ENCODE results near the gene PRMT5.

PRMT5 gene

DNA sequence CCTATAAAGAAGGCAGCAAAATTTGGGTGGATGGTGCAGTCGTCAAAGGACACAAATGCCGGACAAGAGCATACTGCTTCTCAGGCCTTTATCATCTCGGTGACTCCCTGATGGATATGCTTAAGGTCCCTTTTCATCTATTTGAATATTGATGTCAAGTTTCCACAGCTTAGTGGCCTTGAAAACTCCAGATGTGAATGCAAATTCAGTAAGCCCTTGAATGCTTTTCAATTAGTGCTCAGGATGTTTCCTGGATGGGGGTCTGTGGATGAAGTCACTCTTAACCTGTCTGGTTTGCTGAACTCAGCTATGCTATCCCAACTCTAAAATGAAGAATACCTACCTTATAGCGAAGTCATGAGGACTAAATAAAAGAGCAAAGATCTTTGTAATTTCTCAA lies 35.5 kb downstream of the PRMT5 start:
- Histone ChIP-seq H3K4me3 (ENCODE audit: low read length) (peak overlapping the region; percentile 27), H3K27me3 (ENCODE audit: control insufficient read depth, low read length) (no peaks in the 10 kb centered on the region), H3K4me1 (ENCODE audit: control insufficient read depth, low read length) (peaks cover 42% of the 10 kb centered on the region), H3K79me2 (ENCODE audit: control insufficient read depth, low read length) (no peaks in the 10 kb centered on the region), H3K9me3 (ENCODE audit: control insufficient read depth, insufficient read depth, low read length) (no peaks in the 10 kb centered on the region), H3F3A (ENCODE audit: control insufficient read depth, insufficient read depth) (peaks cover 17% of the 10 kb centered on the region), H3K4me2 (ENCODE audit: low read length) (peak overlapping the region; percentile 55), H3K27ac (ENCODE audit: low read depth, low read length) (peak overlapping the region; percentile 47), H4K20me1 (ENCODE audit: control insufficient read depth, insufficient read depth, low read depth, low read length) (no peaks in the 10 kb centered on the region), H3K36me3 (ENCODE audit: control insufficient read depth, low read length) (peaks cover 4% of the 10 kb centered on the region), H3K9me2 (replicated peaks; ENCODE audit: control insufficient read depth, low read length) (no peaks in the 10 kb centered on the region)
- TF ChIP-seq, protein P1, sequence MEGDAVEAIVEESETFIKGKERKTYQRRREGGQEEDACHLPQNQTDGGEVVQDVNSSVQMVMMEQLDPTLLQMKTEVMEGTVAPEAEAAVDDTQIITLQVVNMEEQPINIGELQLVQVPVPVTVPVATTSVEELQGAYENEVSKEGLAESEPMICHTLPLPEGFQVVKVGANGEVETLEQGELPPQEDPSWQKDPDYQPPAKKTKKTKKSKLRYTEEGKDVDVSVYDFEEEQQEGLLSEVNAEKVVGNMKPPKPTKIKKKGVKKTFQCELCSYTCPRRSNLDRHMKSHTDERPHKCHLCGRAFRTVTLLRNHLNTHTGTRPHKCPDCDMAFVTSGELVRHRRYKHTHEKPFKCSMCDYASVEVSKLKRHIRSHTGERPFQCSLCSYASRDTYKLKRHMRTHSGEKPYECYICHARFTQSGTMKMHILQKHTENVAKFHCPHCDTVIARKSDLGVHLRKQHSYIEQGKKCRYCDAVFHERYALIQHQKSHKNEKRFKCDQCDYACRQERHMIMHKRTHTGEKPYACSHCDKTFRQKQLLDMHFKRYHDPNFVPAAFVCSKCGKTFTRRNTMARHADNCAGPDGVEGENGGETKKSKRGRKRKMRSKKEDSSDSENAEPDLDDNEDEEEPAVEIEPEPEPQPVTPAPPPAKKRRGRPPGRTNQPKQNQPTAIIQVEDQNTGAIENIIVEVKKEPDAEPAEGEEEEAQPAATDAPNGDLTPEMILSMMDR (IDR thresholded peaks at IDR 0.05; ENCODE audit: low read depth, low read length, poor library complexity, severe bottlenecking), result no peak
- TF ChIP-seq EZH2phosphoT487 (IDR thresholded peaks at IDR 0.05; ENCODE audit: borderline replicate concordance, low read length), result no peak

DNA sequence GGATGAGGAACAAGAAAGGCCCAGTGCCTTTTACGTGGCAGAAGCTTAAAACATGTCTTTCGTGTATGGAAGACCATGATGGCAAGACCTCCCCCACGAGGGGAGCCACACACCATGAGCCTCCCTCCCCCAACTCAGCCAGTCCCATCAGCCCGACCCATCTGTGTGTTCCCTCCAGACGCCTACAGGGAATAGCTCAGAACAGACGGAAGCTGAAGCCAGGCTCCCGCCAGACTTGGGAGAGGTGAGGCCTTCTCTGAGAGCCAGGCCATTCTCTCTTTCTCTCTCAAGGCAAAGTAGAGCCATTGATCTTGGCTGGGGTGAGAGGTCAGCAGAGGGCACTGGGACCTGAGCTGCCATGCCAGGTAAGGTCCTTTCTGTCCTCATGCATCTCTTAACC lies 36.7 kb downstream of the PRMT5 start:
- no peak for TF ChIP-seq EZH2phosphoT487 (IDR thresholded peaks at IDR 0.05; ENCODE audit: borderline replicate concordance, low read length)
- TF ChIP-seq, protein P1 (IDR thresholded peaks at IDR 0.05; ENCODE audit: low read depth, low read length, poor library complexity, severe bottlenecking), result no peak
- Histone ChIP-seq H3K36me3 (ENCODE audit: control insufficient read depth, low read length) (peaks cover 2% of the 10 kb centered on the region; the same call in 1 of the 2 replicates), H3F3A (ENCODE audit: control insufficient read depth, insufficient read depth) (peaks cover 27% of the 10 kb centered on the region), H3K9me3 (ENCODE audit: control insufficient read depth, insufficient read depth, low read length) (no peaks in the 10 kb centered on the region), H3K27ac (ENCODE audit: low read depth, low read length) (no peak overlapping the region), H3K4me3 (ENCODE audit: low read length) (no peak overlapping the region), H3K79me2 (ENCODE audit: control insufficient read depth, low read length) (no peaks in the 10 kb centered on the region), H4K20me1 (ENCODE audit: control insufficient read depth, insufficient read depth, low read depth, low read length) (no peaks in the 10 kb centered on the region), H3K27me3 (ENCODE audit: control insufficient read depth, low read length) (no peaks in the 10 kb centered on the region), H3K4me2 (ENCODE audit: low read length) (no peak overlapping the region), H3K4me1 (ENCODE audit: control insufficient read depth, low read length) (peaks cover 53% of the 10 kb centered on the region), H3K9me2 (replicated peaks; ENCODE audit: control insufficient read depth, low read length) (no peaks in the 10 kb centered on the region)

DNA sequence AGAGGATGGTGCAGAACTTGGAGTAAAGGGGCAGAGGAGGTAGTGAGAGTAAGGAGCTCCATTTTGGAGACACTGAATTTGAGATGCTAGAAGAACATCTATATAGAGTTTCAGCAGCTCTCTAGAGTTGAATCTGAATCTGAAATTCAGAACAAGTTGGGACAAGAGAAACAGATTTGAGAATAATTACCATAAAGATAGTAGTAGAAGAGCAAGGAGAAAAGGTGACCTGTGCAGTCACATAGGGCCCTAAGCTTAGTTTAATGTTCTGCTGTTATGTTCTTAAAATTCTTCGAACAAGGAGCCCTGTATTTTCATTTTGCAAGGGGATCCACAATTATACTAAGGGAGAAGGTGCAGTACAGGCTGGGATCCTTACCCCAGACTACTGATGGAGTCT lies 38.8 kb downstream of the PRMT5 start:
- Histone ChIP-seq H3K79me2 (ENCODE audit: control insufficient read depth, low read length) (no peaks in the 10 kb centered on the region), H3K4me2 (ENCODE audit: low read length) (peak overlapping the region; percentile 94; the same call in 1 of the 2 replicates), H3K4me1 (ENCODE audit: control insufficient read depth, low read length) (peaks cover 72% of the 10 kb centered on the region), H3K9me2 (replicated peaks; ENCODE audit: control insufficient read depth, low read length) (no peaks in the 10 kb centered on the region), H4K20me1 (ENCODE audit: control insufficient read depth, insufficient read depth, low read depth, low read length) (no peaks in the 10 kb centered on the region), H3K27ac (ENCODE audit: low read depth, low read length) (no peak overlapping the region), H3F3A (ENCODE audit: control insufficient read depth, insufficient read depth) (peaks cover 31% of the 10 kb centered on the region), H3K9me3 (ENCODE audit: control insufficient read depth, insufficient read depth, low read length) (no peaks in the 10 kb centered on the region), H3K4me3 (ENCODE audit: low read length) (no peak overlapping the region), H3K36me3 (ENCODE audit: control insufficient read depth, low read length) (peaks cover 2% of the 10 kb centered on the region; the same call in 1 of the 2 replicates), H3K27me3 (ENCODE audit: control insufficient read depth, low read length) (no peaks in the 10 kb centered on the region)
- no peak for TF ChIP-seq EZH2phosphoT487 (IDR thresholded peaks at IDR 0.05; ENCODE audit: borderline replicate concordance, low read length)
- TF ChIP-seq, protein P1 (IDR thresholded peaks at IDR 0.05; ENCODE audit: low read depth, low read length, poor library complexity, severe bottlenecking), result no peak
